Sciatic nerve (tissue), 2 donors: ENCODE data around the gene MSI2. TPM values are rescaled to one million over a fixed set of nuclear protein-coding genes. Genes with fewer than 3 reads are reported as not detected.

Source experiments
- ATAC-seq: fragments of 200-7000 bp; cut with Tn5 transposase; one replicate; pipeline ENCODE4 v1.9.1; 2020; ENCODE audit warnings: mild to moderate bottlenecking, moderate library complexity
- DNase-seq: peaks from one replicate; pipeline ENCODE4 v3.0.0-alpha.2; 2020; ENCODE audit warnings: low spot score
- intact Hi-C: fragments of 100-400 bp; cut with DNase I; formaldehyde crosslinking; loops from one replicate; pipeline ENCODE4 v1.14.2; 2022
- total RNA-seq: library from RNA; stranded (reverse); fragmentation: NEBNext Ultra II Directional; extraction: Animal tissue kit (Norgen Biotek cat#: 25700); gene quantifications from one replicate; pipeline ENCODE4 v1.2.1, GENCODE V29; 2021
- donor health status: DM: no; HTN: no; CAD: no.
- donor health status: DM: no; HTN: no; CAD: no.

MSI2 gene
- total RNA-seq, 1 donor from 2014 or later = 25.2 TPM

DNA sequence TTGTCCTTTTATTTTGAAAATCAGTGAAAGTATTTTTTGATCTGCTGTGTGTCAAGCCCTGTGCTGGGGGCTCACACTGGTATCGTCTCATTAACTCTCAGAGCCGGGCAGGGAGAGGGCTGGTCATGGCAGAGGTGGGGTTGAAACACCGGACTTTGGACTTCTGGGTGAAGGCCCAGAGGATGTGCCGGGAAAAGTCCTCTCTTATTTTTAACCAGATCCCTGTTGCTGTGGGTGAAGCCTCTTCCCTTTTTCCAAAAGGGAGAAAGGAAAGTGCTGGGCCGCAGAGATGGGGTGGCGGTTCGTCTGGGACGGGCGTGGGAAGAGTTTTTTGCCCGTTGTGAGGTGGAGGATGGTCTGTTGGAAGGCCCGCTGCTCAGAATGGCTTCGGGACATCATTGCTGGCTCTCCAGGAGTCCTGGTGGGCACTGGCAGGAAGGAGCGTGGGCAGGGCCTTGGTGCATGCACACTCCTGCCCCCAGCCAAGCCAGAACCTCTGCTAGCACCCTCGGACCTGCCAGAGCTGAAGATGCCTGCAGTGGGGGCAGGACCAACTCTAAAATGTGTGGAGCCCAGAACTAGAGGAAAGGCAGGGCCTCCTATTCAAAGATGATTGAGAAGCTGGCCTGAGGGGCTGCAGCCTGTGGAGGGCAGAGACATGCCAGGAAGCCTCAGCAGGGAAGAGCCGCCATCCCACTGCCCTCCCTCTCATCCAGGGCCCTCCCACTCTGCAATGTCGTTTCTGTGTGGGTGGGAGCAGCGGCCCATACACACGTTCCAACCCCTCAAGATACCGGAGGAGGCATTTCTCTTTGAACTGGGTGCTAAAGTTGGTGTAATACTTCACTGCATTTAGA is 275.6 kb downstream of the MSI2 start:
- intact Hi-C loops = no loop called here
- no peak for ATAC-seq
- no peak for DNase-seq

DNA sequence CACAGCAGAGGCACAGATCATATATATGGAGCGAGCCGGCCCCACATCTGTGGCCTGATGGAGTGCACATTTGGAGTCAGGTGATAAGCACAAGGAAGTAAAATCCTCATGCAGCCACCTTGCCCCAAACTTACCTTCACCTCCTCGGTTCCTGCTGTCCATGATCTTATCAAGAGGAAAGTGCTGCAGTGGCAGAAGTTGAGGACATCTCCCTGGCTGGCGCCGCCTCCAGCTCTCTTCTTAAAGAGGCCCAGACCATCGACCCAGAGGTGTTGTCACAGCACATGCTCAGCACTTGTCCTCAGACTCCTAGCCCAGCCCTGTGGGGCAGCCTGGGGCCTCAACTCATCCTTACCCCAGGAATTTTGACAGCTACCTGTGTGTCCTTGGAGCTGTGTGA is 276.2 kb downstream of the MSI2 start:
- no peak for ATAC-seq
- no peak for DNase-seq
- intact Hi-C loops = no loop called here

DNA sequence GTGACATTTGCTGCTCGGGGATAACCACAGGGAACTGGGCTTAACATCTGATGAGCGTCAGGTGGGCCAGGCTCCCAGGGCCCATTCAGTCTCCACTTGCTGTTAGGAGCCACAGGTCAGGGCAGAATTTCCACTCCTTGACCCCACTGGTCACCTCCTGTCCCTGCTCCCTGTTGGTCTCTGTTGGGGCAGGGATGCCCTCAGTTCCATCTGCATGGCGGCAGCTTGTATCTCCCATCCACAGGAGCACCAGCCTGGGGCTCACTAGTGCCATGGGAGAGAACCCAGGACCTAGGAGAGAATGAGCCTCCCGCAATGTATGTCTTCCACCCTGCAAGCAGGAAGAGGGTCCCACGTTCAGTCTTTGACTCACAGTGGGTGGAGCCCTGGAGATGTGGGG is 276.6 kb downstream of the MSI2 start:
- no peak for DNase-seq
- ATAC-seq = no peak
- intact Hi-C loops = no loop called here

DNA sequence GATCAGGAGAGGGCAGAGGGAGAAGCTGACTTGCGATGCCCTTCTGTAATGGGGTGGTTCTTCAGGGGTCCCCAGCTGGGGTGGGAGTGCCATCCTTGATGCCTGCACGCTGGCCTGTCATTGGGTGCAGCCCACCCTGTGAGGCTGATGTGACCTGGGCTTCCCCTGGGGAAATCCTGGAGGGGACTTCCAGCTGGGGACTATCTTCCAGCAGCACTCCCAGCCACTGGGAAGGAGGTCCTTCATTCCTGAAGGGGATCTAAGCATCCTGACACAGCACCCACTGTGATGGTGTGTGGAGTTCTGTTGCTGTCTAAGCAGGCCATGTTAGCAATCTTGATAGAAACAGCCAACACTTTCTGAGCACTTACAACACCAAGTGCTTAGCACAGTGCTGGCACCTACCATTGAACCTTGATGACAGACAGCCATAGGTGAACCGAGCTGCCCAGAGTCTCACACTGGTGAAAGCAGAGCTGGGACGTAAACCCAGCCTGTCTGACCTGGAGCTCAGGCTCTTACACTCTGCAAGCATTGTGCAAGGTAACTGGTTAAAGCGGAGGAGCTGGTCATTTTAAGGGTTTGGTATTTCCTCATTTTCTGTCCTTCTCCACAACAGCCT is 277.5 kb downstream of the MSI2 start:
- intact Hi-C loops = no loop called here
- DNase-seq (no peak), ATAC-seq (no peak)

DNA sequence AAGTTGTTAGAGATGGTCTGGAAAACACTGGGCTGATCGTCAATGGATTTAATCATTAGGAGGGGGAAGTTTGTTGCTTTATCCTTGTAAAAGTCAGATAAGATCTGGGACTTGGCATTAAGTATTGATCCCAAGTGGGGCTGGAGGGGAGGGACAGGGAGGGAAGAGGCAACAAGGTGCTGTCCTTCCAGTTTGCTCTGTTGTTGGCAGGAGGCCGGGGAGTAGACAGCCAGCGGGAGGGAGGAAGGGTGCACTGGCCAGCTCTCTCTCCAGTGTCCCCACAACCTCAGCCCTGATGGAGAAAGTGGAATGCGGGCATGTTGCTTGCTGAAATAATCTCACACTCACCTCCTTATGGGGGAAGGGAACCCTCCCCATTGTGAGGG is 278.5 kb downstream of the MSI2 start:
- DNase-seq (no peak), ATAC-seq (no peak)
- intact Hi-C loops = no loop called here

DNA sequence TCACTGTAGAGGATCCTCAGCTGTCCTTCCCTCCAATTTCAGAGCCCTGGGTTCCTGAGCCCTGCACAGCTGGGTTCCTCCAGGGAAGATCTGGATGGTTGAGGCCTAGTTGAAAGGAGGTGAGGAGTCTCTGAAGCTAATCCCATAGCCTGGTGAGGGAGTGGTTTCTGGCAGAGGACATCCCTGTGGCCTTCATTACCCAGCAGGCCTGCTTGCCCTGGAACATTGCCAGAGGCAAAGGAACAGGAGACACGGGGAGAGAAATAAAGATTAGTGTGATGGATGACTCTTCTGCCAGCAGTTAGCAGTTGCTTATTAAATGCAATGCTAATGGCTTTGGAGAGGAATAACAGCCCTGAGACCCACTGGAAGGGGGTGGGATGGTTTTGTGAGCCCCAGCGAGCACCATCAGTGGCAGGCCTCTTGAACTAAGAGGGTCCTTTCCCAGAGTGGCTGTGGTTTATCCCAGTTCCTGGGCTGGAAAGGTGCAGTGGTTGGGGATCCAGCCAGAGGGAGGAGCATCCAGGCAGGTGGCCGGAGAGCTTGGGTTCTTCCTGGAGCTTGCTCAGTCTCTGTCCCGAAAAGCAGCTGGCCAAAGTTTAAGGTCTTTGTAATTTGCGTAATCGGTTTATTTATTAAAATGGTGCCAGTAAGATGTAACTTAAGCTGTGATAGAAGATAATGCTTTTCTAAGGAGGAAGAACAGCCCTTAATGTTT is 279.1 kb downstream of the MSI2 start:
- intact Hi-C loops = no loop called here
- DNase-seq = no peak
- no peak for ATAC-seq

DNA sequence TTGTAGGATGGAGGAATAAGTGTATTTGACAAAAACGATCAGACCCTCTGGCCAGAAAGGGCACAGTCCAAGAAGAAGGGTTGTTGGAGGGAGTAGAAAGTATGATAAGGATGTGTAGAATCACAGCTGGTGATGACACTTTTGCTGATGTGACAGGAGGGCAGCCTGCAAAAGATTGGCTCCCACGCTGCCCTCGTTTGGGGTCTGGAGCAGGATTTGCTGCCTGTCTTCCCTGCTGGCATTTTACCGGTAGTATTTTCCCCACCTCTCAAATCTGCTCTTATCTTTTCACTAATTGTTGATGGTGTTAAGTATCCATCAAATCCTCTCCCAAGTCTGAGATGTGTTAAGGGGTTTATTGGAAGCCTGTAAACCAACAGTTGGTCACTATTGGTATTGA is 280.0 kb downstream of the MSI2 start:
- ATAC-seq = no peak
- intact Hi-C loops = no loop called here
- DNase-seq = no peak

DNA sequence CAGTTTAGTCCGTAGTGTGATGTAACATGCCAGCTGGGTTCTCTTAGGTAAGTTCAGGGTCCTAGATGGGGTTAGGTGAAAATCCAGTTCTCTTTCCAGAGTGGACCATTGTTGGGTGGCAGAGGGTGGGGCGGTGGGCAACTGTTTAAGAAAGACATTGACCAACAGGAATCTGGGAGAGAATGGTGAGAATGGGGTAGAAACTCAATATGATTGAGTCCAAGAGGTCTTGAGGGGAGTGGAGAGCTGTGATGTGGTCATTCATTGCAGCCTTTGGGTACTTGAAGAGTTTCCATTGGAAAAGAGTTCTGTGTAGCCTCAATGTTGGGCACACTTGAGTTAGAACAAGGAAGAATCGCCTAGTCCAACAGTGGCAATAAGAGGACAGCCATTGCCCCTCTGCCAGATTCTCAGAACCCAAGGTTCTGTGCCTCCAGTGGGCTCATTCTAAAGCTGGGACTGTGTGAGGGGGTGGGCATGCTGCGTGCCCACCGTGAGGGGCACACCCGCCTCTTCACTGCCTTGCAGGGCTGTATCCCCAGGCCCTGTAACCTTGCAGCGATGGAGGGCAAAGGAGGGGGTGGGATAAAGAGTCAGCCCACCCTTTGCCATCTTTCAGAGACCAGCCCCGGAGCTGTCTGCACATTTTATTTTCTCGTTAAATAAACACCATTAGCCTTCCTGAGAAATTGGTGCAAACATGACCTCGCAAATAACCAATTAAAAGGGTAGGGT is 280.6 kb downstream of the MSI2 start:
- ATAC-seq = no peak
- no peak for DNase-seq
- intact Hi-C loops = no loop called here

DNA sequence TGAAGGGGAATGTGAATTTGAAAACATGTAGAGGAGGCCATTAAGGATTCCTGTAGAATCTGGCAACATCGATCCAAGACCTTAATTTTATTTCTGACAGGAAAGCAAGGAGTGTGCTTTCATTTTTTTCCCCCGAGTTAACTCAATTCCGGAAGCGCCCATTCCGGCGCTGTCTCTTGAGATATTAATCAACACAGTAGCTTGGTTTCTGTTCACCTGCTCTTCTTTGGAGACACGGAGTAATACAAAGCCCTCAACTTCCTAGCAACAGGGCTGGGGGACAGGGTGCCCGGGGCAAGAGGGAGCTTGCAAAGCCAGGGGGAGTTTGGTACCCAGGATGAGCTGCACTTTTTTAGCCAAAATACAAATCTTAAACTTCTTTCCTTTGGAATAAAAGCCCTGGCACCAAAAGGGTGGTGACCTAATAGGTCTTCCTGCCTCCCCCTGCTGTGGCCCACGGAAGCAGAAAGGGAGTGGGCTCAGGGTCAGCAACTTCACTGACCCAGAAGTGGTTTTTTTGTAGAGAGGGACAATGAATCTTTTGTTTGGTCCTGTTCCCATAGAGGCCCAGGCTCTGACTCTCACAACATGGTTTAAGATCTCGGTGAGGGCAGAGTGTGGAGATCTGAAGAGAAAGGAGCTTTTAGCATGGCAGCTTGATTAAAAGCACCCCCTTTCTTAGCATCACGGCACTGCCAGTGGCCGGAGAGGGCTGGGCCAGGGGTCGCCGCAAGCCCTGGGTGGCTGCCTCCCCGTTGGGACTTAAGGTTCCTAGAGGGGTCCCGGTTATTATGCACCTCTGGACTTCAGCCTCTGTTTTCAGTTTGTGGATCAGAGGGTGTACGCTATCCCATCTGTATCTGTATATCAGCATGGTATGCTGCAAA is 281.4 kb downstream of the MSI2 start:
- ATAC-seq (peak; percentile 57), DNase-seq (no peak)
- intact Hi-C loops = no loop called here

DNA sequence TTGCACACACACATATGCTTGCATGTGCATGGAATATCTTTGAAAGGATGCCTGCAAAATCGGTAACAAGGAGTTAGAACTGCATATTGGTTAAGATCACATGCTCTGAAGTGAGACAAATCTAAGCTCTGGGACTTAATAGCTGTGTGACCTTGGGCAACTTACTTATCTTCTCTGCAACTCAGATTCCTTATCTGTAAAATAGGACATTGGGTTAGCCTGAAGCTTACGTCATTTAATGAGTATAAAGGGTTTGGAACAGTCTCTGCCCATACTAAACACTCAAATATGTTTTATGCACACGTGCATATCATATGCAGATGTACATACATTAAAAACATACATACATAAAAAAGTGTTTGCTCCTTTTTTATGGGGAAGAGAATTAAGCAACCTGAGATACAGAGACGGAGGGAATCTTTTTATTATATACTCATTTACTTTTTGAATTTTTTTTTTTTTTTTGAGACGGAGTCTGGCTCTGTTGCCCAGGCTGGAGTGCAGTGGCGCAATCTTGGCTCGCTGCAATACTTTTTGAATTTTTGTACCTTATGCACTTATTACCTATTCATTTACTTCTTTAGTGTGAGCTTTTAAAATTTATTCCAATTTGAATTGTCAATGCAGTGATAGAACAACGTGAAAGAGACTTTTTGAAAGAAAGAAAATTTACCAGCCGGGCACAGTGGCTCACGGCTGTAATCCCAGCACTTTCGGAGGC is 282.6 kb downstream of the MSI2 start:
- no peak for ATAC-seq
- no peak for DNase-seq
- intact Hi-C loops = no loop called here

DNA sequence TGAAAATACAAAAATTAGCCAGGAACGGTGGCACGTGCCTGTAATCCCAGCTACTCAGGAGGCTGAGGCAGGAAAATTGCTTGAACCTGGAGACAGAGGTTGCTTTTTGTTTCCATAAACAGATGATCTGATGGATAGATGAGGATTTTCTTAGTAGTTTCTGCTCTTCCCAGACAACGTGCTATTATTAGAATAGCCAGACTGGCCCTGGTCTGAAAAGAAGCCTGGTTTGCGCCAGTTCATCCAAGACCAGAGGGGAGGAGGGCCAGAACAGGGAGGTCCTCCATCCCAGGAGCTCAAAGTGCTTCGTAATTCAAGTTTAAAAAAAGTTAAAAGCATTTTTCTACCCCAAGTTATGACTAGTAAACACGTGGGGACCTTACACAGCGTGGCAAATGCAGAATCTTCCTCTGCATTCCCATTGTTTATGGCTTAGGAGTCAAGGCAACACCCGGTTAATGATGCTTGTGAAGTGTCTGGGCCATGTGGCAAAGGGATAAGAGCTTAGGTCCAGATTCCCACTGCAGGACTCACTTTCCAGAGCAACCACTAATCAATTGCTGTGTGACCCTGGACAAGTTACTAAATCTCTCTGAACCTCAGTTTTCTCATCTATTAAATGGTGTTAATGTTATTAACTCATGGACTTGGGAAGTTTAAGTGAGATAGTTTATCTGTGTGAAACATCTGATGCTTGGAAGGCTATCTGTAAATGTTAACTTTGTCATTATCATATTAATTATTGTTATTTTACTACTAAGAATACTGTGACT is 283.4 kb downstream of the MSI2 start:
- intact Hi-C loops = no loop called here

DNA sequence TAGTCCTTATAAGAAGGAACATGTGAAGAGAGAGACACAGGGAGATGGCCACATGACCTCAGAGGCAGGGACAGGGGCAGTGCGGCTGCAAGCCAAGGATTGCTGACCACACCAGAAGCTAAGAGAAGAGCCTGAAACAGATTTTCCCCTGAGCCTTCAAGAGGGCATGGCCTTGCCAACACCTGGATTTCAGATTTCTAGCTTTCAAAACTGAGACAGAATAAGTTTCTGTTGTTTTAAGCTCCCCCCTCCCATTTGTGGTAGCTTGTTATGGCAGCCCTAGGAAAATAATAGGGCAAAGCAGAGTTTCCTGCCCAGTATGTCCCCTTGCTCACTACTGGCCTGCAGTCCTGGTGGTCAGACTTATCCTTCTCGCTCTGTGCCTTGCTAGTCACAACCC is 284.3 kb downstream of the MSI2 start:
- ATAC-seq (no peak), DNase-seq (no peak)
- intact Hi-C loops = no loop called here

More for the DNA sequence above, 283.4 kb downstream of the MSI2 start:
- no peak for ATAC-seq
- no peak for DNase-seq

DNA sequence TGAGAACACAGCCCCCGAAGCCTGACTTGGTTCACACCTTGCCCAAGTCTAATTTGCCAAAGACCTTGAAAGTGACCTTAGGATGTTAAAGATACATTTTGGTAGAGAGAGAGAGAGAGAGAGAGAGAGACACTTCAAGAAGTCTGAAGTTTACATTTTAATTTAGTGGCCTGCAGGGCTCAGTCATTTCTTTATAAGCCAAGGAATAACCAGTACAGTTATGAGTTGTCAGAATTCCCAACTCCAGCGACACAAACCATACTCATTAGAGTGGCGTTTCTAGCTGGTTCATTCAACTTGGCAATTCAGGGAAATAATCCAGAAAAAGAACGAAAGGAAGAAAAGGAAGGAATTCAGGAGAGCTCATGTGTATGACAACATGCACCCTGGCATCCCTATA is 284.7 kb downstream of the MSI2 start:
- DNase-seq (no peak), ATAC-seq (no peak)
- intact Hi-C loops = no loop called here

DNA sequence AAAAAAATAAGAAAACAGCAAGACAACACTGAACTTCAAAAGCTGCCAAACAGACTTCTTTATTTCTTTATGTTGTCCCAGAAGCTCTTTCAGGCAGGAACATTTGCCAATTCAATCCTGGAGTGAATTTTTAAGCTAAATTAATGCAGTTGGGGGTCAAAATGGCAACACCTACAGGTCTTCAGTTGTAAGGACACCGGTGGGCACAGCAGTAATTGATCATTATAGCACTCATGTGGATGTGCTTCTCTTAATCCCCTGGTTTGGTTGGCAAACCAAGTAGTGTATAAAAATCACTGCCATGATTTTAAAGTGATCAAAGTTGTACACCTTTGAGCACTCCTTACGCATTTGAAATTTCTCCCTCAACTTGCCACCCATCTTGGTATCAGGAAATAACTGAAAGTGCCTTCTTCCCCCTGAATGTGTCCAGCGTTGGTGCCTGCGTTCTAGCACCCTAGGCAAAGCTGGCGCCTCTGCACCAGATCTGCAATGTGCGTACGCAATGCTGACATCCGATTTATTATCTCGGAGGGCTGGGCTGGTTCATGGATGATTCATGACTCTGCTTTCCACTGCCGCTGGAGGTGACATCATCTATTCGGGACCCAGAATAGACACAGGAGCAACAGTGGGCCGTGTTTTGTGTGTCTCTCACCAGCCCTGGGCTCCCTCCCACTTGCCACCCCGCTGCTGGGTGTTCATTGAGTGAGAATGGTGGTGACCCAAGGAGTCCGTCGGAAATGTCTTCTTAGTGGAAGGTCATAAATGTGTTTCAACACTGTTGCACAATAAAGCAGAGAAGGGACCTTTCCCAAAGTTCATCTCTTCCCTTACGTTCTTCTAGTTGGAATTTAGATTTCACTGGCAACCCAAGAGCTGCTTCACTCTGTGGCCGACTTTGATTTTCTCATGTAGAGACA is 285.4 kb downstream of the MSI2 start:
- DNase-seq (no peak), ATAC-seq (peak; percentile 26)
- intact Hi-C loops = no loop called here

DNA sequence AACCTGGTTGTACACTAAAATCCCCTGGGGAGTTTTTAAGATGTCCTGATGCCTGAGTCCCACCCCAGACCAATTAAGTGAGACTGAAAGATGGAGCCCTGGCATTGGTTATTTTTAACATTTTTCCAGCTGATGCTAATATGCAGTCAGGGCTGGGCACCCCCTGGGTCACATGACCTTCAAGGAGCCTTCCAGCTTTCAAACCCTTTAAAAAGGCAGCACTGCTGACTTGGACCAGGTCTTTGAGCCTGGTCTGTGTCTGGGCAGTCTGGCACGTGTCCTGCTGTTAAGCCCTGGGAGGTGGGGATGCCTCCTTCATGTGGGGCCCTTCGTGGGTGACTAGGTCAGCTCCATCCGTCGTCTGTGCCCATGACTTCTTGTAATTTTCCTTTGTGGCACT is 286.2 kb downstream of the MSI2 start:
- no peak for DNase-seq
- intact Hi-C loops = no loop called here
- ATAC-seq = no peak

DNA sequence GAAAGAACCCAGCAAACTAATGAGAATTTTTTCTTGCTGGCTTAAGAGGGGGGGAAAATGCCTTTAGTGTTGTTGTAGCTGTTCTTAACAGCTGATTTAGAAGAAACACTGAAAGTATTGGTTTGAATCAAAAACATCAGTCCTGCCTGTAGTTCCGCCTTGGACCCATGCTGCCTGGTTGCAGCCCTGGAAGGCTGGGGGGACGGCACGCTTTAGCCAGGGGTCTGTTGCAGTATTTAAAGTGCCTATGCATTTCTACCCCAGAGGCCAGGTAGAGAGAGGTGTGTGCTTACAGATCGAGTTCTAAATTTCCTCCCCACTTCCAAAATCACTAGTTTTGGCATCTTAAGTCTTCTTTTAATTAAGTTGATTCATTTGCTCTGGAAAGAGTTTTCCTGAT is 286.9 kb downstream of the MSI2 start:
- DNase-seq (no peak), ATAC-seq (no peak)
- intact Hi-C loops = no loop called here
